HEK293 (cell line): Measurements from ENCODE around the gene MYOM1.

Source experiments
- CTCF ChIA-PET: fragments of 350-600 bp; formaldehyde crosslinking; extraction: SDS; loops from one replicate; lab custom pipeline; 2021; ENCODE audit warnings: antibody characterized with exemption; lab: Yijun Ruan, JAX
- POLR2A ChIA-PET: fragments of 300-600 bp; formaldehyde crosslinking; extraction: SDS; loops from one replicate; lab custom pipeline; 2020; ENCODE audit warnings: antibody characterized with exemption, inconsistent platforms; lab: Yijun Ruan, JAX
- H3K27ac ChIP-seq: fragments of 200-500 bp; sonication (Bioruptor generic); 2 replicates; pipeline ENCODE4 v1.5.1; 2014; ENCODE audit warnings: low read depth, low read length, control low read depth, inconsistent platforms; ENCODE audit errors: extremely low read depth
- H3K36me3 ChIP-seq, 2 experiments: fragments of 200-500 bp in 1 of 2; sonication (Bioruptor generic) in 1 of 2; 1 replicate in 1 of 2; 2 replicates in 1 of 2; pipeline ENCODE4 v1.5.1; 2014 to 2017; ENCODE audit warnings: inconsistent platforms in 2 of 2, low read length in 2 of 2; ENCODE audit not compliant: control insufficient read depth in 2 of 2, insufficient read depth in 1 of 2
- H3K4me1 ChIP-seq: fragments of 200-500 bp; sonication (Bioruptor generic); 2 replicates; pipeline ENCODE4 v1.5.1; 2014; ENCODE audit warnings: mild to moderate bottlenecking, low read length, inconsistent platforms; ENCODE audit not compliant: control insufficient read depth, insufficient read depth
- H3K4me3 ChIP-seq: 2 replicates; pipeline ENCODE4 v1.5.1; 2011; ENCODE audit warnings: low read depth, mild to moderate bottlenecking, control low read depth, low read length, moderate library complexity
- H3K9me3 ChIP-seq: fragments of 200-500 bp; sonication (Bioruptor generic); 2 replicates; pipeline ENCODE4 v1.5.1; 2014; ENCODE audit warnings: low read depth, low read length, inconsistent platforms; ENCODE audit not compliant: control insufficient read depth, insufficient read depth
- FEZF1 ChIP-seq: fragments of 450-650 bp; formaldehyde crosslinking; IDR thresholded peaks from 2 replicates; pipeline ENCODE4 v1.5.1; 2016; ENCODE audit warnings: missing biosample characterization, missing genetic modification characterization
- IKZF3 ChIP-seq: fragments of 450-650 bp; IDR thresholded peaks from 2 replicates; pipeline ENCODE4 v1.5.0; 2018; ENCODE audit warnings: missing biosample characterization, mild to moderate bottlenecking, missing genetic modification characterization, moderate library complexity
- KLF1 ChIP-seq: fragments of 450-650 bp; formaldehyde crosslinking; IDR thresholded peaks from 2 replicates; pipeline ENCODE4 v1.5.1; 2016; ENCODE audit warnings: missing biosample characterization, missing genetic modification characterization
- KLF8 ChIP-seq: fragments of 450-650 bp; formaldehyde crosslinking; IDR thresholded peaks from 2 replicates; pipeline ENCODE4 v1.5.1; 2016; ENCODE audit warnings: missing biosample characterization, missing genetic modification characterization
- ZBTB21 ChIP-seq: fragments of 450-650 bp; formaldehyde crosslinking; IDR thresholded peaks from 2 replicates; pipeline ENCODE4 v1.5.1; 2017; ENCODE audit warnings: missing biosample characterization, missing genetic modification characterization
- ZNF138 ChIP-seq: fragments of 450-650 bp; formaldehyde crosslinking; IDR thresholded peaks from 2 replicates; pipeline ENCODE4 v1.5.1; 2016; ENCODE audit warnings: missing biosample characterization, missing genetic modification characterization, borderline replicate concordance
- ZNF214 ChIP-seq: fragments of 450-650 bp; formaldehyde crosslinking; IDR thresholded peaks from 2 replicates; pipeline ENCODE4 v1.5.1; 2017; ENCODE audit warnings: missing biosample characterization, mild to moderate bottlenecking, missing genetic modification characterization, borderline replicate concordance
- ZNF335 ChIP-seq: fragments of 450-650 bp; formaldehyde crosslinking; conservative IDR thresholded peaks from 2 replicates; pipeline ENCODE4 v1.5.1; 2016; ENCODE audit warnings: missing biosample characterization, missing genetic modification characterization
- ZNF558 ChIP-seq: fragments of 450-650 bp; formaldehyde crosslinking; IDR thresholded peaks from 2 replicates; pipeline ENCODE4 v1.5.1; 2016; ENCODE audit warnings: missing biosample characterization, missing genetic modification characterization
- ZNF768 ChIP-seq: fragments of 450-650 bp; formaldehyde crosslinking; IDR thresholded peaks from 2 replicates; pipeline ENCODE4 v1.5.1; 2018; ENCODE audit warnings: missing biosample characterization, mild to moderate bottlenecking, missing genetic modification characterization
- ZNF777 ChIP-seq: fragments of 450-650 bp; formaldehyde crosslinking; IDR thresholded peaks from 2 replicates; pipeline ENCODE4 v1.5.1; 2017; ENCODE audit warnings: missing biosample characterization, missing genetic modification characterization, borderline replicate concordance
- ZNF843 ChIP-seq: fragments of 450-650 bp; formaldehyde crosslinking; IDR thresholded peaks from 2 replicates; pipeline ENCODE4 v1.5.1; 2016; ENCODE audit warnings: missing biosample characterization, missing genetic modification characterization
- ZSCAN30 ChIP-seq: fragments of 450-650 bp; IDR thresholded peaks from 2 replicates; pipeline ENCODE4 v1.5.1; 2018; ENCODE audit warnings: missing biosample characterization, mild to moderate bottlenecking, missing genetic modification characterization, moderate library complexity
- TF ChIP-seq, protein P1 (sequence below): fragments of 450-650 bp; formaldehyde crosslinking; IDR thresholded peaks from 2 replicates; pipeline ENCODE4 v1.5.1; 2016; ENCODE audit warnings: missing biosample characterization, missing genetic modification characterization
- TF ChIP-seq, protein P2 (sequence below): fragments of 450-650 bp; formaldehyde crosslinking; IDR thresholded peaks from 2 replicates; pipeline ENCODE4 v1.5.1; 2017; ENCODE audit warnings: missing biosample characterization, missing genetic modification characterization
- TF ChIP-seq, protein P3 (sequence below): fragments of 450-650 bp; formaldehyde crosslinking; IDR thresholded peaks from 2 replicates; pipeline ENCODE4 v1.5.1; 2017; ENCODE audit warnings: missing biosample characterization, missing genetic modification characterization
- TF ChIP-seq, protein P4 (sequence below): fragments of 450-650 bp; IDR thresholded peaks from 2 replicates; pipeline ENCODE4 v1.5.1; 2018; ENCODE audit warnings: missing biosample characterization, mild to moderate bottlenecking, missing genetic modification characterization

Gene MYOM1

DNA sequence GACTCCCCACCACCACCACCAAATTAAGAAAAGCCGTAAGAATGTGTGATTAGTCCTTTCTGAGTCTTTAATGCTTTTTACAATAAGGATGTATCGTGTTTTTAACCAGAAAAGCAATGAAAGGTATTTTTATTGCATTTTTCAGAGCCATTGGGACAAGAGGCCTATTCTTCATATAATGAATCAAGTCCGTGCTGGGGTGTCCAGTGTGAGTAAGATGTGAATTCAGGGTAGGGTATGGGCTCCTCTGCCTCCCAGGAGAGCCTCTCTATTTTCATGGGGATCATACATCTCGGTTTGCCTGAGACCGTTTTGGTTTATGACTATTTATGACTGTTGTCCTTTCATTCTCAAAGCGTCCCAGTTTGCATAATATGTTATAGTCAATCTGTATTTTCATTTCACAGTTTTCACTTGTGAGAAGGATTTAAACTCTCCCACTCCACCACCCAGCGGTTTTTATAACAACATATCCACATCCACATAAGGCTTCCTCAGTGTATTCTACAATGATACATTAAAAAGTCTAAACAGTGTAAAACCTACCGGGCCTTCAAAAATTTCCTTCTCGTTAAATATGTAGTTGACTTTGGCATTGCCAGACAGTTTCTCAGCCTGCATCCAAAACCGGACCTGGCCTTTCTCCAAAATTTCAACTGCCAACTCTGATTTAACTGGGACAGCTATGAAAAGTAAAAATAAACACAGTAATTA lies 126.0 kb downstream of the MYOM1 start (continued):
- no peak for TF ChIP-seq ZBTB21 (tag by site-specific recombination)

DNA sequence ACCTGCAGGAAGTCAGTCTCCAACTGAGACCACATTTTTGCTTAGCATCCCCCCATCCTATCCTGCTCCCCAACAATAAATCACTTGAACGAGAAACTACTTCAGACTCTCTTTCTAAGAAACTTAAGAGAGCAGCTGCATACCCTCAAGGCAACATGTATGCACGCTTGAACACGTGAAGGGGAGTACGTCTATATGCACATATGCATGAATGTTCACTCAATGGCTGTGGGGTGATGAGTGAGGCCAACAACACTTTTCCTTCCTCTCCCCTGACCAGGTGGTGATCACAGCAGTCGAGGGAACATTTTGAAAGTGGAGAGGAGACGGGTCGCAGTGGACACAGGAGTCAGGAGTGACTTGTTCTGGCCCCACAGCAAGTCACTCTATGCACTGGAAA lies 127.0 kb downstream of the MYOM1 start:
- no peaks in the 10 kb centered on the region; a peak in 1 of 3 replicates for H3K36me3 ChIP-seq
- no peaks in the 10 kb centered on the region; the same call in 1 of the 2 replicates for H3K9me3 ChIP-seq
- no peak overlapping the region for H3K4me3 ChIP-seq
- H3K27ac ChIP-seq, result no peak overlapping the region
- TF ChIP-seq ZNF558 (tag by site-specific recombination), result no peak
- no peak for TF ChIP-seq ZNF138 (tag by site-specific recombination)
- TF ChIP-seq KLF8 (tag by site-specific recombination), result no peak
- no peak for TF ChIP-seq ZNF768 (tag by site-specific recombination)
- peaks cover 13% of the 10 kb centered on the region for H3K4me1 ChIP-seq
- POLR2A ChIA-PET, result no interaction called here
- CTCF ChIA-PET, result interaction anchor here (0.7 kb wide), 1 partner anchor 136 kb away, joined by 3 read pairs; no protein-coding TSS in a partner anchor

DNA sequence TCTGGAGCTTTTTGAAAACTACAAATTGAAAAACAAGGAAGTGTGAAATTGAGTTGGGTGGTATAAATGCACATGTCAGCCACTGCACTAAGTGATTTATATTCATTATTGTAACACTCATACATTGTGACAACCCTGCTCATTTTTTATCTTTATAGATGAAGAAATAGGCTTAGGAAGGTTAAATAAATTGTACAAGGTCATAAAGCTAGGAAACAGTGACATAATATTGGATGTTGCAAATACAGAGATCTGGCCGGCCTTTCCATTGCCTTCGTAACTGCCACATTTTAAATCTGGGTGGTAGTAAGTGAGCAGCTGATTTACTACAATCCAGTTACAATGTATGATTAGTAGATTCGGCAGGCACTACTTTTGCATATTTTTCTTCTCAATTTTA lies 130.2 kb downstream of the MYOM1 start:
- H3K4me3 ChIP-seq, result no peak overlapping the region
- TF ChIP-seq, protein P1, sequence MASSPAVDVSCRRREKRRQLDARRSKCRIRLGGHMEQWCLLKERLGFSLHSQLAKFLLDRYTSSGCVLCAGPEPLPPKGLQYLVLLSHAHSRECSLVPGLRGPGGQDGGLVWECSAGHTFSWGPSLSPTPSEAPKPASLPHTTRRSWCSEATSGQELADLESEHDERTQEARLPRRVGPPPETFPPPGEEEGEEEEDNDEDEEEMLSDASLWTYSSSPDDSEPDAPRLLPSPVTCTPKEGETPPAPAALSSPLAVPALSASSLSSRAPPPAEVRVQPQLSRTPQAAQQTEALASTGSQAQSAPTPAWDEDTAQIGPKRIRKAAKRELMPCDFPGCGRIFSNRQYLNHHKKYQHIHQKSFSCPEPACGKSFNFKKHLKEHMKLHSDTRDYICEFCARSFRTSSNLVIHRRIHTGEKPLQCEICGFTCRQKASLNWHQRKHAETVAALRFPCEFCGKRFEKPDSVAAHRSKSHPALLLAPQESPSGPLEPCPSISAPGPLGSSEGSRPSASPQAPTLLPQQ, result 0 out of 2 replicates have a peak, but pooled peaks have one; percentile 28
- TF ChIP-seq KLF1, result no peak
- peak; percentile 41; the same call in 1 of the 2 replicates for TF ChIP-seq ZSCAN30 (tag by site-specific recombination)
- TF ChIP-seq ZNF214 (tag by site-specific recombination), result no peak
- TF ChIP-seq, protein P2, sequence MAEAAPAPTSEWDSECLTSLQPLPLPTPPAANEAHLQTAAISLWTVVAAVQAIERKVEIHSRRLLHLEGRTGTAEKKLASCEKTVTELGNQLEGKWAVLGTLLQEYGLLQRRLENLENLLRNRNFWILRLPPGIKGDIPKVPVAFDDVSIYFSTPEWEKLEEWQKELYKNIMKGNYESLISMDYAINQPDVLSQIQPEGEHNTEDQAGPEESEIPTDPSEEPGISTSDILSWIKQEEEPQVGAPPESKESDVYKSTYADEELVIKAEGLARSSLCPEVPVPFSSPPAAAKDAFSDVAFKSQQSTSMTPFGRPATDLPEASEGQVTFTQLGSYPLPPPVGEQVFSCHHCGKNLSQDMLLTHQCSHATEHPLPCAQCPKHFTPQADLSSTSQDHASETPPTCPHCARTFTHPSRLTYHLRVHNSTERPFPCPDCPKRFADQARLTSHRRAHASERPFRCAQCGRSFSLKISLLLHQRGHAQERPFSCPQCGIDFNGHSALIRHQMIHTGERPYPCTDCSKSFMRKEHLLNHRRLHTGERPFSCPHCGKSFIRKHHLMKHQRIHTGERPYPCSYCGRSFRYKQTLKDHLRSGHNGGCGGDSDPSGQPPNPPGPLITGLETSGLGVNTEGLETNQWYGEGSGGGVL (tag by site-specific recombination), result 0 out of 2 replicates have a peak, but pooled peaks have one; percentile 9
- TF ChIP-seq ZNF777 (tag by site-specific recombination), result no peak
- TF ChIP-seq IKZF3 (tag by site-specific recombination), result 0 out of 2 replicates have a peak, but pooled peaks have one; percentile 25
- TF ChIP-seq ZNF335 (tag by site-specific recombination), result peak; percentile 65
- TF ChIP-seq, protein P3, sequence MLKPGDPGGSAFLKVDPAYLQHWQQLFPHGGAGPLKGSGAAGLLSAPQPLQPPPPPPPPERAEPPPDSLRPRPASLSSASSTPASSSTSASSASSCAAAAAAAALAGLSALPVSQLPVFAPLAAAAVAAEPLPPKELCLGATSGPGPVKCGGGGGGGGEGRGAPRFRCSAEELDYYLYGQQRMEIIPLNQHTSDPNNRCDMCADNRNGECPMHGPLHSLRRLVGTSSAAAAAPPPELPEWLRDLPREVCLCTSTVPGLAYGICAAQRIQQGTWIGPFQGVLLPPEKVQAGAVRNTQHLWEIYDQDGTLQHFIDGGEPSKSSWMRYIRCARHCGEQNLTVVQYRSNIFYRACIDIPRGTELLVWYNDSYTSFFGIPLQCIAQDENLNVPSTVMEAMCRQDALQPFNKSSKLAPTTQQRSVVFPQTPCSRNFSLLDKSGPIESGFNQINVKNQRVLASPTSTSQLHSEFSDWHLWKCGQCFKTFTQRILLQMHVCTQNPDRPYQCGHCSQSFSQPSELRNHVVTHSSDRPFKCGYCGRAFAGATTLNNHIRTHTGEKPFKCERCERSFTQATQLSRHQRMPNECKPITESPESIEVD, result peak; percentile 90
- TF ChIP-seq, protein P4, sequence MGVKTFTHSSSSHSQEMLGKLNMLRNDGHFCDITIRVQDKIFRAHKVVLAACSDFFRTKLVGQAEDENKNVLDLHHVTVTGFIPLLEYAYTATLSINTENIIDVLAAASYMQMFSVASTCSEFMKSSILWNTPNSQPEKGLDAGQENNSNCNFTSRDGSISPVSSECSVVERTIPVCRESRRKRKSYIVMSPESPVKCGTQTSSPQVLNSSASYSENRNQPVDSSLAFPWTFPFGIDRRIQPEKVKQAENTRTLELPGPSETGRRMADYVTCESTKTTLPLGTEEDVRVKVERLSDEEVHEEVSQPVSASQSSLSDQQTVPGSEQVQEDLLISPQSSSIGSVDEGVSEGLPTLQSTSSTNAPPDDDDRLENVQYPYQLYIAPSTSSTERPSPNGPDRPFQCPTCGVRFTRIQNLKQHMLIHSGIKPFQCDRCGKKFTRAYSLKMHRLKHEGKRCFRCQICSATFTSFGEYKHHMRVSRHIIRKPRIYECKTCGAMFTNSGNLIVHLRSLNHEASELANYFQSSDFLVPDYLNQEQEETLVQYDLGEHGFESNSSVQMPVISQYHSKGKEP (tag by site-specific recombination), result 0 out of 2 replicates have a peak, but pooled peaks have one; percentile 28
- peak; percentile 70 for TF ChIP-seq ZNF843 (tag by site-specific recombination)
- peak; percentile 66 for TF ChIP-seq FEZF1 (tag by site-specific recombination)
- peaks cover 16% of the 10 kb centered on the region for H3K4me1 ChIP-seq
- POLR2A ChIA-PET, result no interaction called here
- CTCF ChIA-PET, result interaction anchor here (2.5 to 4.7 kb wide), 2 partner anchors 27 to 39 kb away, joined by 12 to 22 read pairs; no protein-coding TSS in a partner anchor
- H3K9me3 ChIP-seq, result no peaks in the 10 kb centered on the region; the same call in 1 of the 2 replicates
- no peaks in the 10 kb centered on the region; a peak in 1 of 3 replicates for H3K36me3 ChIP-seq
- H3K27ac ChIP-seq, result no peak overlapping the region
